Lower lobe of right lung (tissue), 2 donors: Measurements from ENCODE around the gene CARTPT. TPM values are rescaled to one million over a fixed set of nuclear protein-coding genes. Genes with fewer than 3 reads are reported as not detected.

ENCODE experiments used
- ATAC-seq, 2 donors: fragments of 200-7000 bp; cut with Tn5 transposase; one replicate each; pipeline ENCODE4 v1.9.1; 2020 to 2022; ENCODE audit warnings: mild to moderate bottlenecking in 2 of 2, moderate library complexity in 2 of 2
- DNase-seq: peaks from one replicate; pipeline ENCODE4 v3.0.0-alpha.2; 2020
- H3K27ac ChIP-seq: fragments of 200-600 bp; one replicate; pipeline ENCODE4 v1.8.0; 2022
- H3K27me3 ChIP-seq: fragments of 200-600 bp; one replicate; pipeline ENCODE4 v1.8.0; 2022; ENCODE audit warnings: low read depth
- H3K36me3 ChIP-seq: fragments of 200-600 bp; one replicate; pipeline ENCODE4 v1.8.0; 2022; ENCODE audit warnings: mild to moderate bottlenecking
- H3K4me1 ChIP-seq: fragments of 200-600 bp; one replicate; pipeline ENCODE4 v1.8.0; 2022
- H3K4me3 ChIP-seq: fragments of 200-600 bp; one replicate; pipeline ENCODE4 v1.8.0; 2022; ENCODE audit warnings: mild to moderate bottlenecking
- H3K9me3 ChIP-seq: fragments of 200-600 bp; one replicate; pipeline ENCODE4 v1.8.0; 2022
- intact Hi-C: fragments of 100-400 bp; cut with DNase I; formaldehyde crosslinking; loops from one replicate; pipeline ENCODE4 v1.11.0; 2022
- total RNA-seq: library from RNA; stranded (reverse); fragmentation: NEBNext Ultra II Directional; extraction: Animal tissue kit (Norgen Biotek cat#: 25700); gene quantifications from one replicate; pipeline ENCODE4 v1.2.1, GENCODE V29; 2021
- TF ChIP-seq, protein P1 (sequence below): fragments of 200-600 bp; IDR thresholded peaks from one replicate; pipeline ENCODE4 v1.8.0; 2022; ENCODE audit warnings: antibody characterized with exemption, mild to moderate bottlenecking
- donor health status: DM: no; HTN: yes; CAD: no; lungs with severe emphysema.

Gene CARTPT
- total RNA-seq, 1 donor from 2014 or later = not detected

DNA sequence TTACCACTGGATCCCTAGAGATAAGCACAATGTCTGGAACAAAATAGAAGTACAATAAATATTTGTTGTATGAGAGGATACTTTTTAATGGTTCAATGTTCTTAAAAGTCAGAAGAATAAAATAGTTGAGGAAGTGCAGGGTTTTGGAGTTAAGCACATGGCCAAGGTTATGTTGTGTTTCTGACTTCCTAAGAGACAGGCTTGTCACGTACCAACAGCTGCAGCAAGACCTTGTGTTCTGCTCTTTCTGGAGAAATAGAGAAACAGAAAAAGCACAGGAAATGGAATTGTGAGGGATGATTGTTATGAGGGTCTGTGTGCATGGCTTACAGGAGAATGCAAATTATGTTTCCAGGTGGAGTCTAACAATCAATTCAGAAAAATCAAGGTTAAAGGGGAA is 12.9 kb downstream of the CARTPT start:
- DNase-seq = no peak
- ATAC-seq = no peak
- no peaks in the 10 kb centered on the region for H3K4me1 ChIP-seq
- no peaks in the 10 kb centered on the region for H3K36me3 ChIP-seq
- intact Hi-C loops = no loop called here
- H3K27me3 ChIP-seq = no peaks in the 10 kb centered on the region
- H3K27ac ChIP-seq = no peak overlapping the region
- no peak overlapping the region for H3K4me3 ChIP-seq
- TF ChIP-seq, protein P1, sequence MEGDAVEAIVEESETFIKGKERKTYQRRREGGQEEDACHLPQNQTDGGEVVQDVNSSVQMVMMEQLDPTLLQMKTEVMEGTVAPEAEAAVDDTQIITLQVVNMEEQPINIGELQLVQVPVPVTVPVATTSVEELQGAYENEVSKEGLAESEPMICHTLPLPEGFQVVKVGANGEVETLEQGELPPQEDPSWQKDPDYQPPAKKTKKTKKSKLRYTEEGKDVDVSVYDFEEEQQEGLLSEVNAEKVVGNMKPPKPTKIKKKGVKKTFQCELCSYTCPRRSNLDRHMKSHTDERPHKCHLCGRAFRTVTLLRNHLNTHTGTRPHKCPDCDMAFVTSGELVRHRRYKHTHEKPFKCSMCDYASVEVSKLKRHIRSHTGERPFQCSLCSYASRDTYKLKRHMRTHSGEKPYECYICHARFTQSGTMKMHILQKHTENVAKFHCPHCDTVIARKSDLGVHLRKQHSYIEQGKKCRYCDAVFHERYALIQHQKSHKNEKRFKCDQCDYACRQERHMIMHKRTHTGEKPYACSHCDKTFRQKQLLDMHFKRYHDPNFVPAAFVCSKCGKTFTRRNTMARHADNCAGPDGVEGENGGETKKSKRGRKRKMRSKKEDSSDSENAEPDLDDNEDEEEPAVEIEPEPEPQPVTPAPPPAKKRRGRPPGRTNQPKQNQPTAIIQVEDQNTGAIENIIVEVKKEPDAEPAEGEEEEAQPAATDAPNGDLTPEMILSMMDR = no peak
- no peaks in the 10 kb centered on the region for H3K9me3 ChIP-seq

DNA sequence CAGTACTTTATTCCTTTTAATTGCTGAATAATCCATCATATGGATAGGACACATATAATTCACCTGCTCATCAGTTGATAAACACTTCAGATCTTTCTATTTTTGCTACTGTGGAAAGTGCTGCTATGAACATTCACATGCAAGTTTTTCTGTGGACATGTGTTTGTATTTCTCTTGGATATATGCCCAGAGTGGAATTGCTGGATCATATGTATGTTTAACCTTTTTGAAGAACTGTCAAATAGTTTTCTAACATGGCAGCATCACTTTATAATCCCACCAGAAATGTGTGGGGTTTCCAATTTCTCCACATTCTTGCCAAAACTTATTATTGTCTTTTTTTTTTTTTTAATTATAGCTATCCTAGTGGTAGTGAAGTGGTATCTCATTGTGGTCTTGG is 15.1 kb downstream of the CARTPT start:
- ATAC-seq (no peak), DNase-seq (no peak)
- Histone ChIP-seq H3K9me3 (no peaks in the 10 kb centered on the region), H3K4me3 (no peak overlapping the region), H3K36me3 (no peaks in the 10 kb centered on the region), H3K4me1 (no peaks in the 10 kb centered on the region), H3K27ac (no peak overlapping the region), H3K27me3 (no peaks in the 10 kb centered on the region)
- intact Hi-C loops = no loop called here
- TF ChIP-seq, protein P1 = no peak

DNA sequence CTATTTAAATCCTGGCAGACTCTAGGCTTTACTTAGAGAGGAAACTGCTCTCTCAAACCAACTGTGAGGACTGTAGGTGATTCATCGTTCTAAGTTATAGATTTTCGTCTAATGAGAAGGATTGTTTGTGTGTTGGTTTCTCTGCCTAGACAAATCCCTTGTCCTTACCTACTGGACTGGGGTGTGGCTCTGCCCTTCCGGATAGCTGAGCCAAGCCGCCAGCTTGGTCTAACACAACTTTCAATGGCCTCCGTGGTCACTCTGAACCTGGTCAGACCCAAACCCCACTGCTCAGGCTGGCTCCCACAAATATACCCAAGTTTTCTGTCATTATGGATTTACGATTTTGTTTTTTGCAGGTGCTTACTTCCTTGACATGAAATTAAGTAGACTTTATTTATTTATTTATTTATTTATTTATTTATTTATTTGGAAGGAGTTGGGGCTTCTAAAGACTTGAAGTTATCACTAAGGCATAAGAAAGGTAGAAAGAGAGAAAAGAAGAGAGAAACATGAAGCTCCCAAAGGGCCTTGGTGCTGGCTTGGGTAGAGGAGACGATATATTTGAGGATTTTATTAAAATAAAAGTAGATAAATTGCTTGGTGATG is 19.0 kb downstream of the CARTPT start:
- Histone ChIP-seq H3K27ac (no peak overlapping the region), H3K4me1 (no peaks in the 10 kb centered on the region), H3K27me3 (no peaks in the 10 kb centered on the region), H3K9me3 (no peaks in the 10 kb centered on the region), H3K4me3 (no peak overlapping the region), H3K36me3 (no peaks in the 10 kb centered on the region)
- ATAC-seq (no peak), DNase-seq (no peak)
- TF ChIP-seq, protein P1 = no peak
- intact Hi-C loops = no loop called here

DNA sequence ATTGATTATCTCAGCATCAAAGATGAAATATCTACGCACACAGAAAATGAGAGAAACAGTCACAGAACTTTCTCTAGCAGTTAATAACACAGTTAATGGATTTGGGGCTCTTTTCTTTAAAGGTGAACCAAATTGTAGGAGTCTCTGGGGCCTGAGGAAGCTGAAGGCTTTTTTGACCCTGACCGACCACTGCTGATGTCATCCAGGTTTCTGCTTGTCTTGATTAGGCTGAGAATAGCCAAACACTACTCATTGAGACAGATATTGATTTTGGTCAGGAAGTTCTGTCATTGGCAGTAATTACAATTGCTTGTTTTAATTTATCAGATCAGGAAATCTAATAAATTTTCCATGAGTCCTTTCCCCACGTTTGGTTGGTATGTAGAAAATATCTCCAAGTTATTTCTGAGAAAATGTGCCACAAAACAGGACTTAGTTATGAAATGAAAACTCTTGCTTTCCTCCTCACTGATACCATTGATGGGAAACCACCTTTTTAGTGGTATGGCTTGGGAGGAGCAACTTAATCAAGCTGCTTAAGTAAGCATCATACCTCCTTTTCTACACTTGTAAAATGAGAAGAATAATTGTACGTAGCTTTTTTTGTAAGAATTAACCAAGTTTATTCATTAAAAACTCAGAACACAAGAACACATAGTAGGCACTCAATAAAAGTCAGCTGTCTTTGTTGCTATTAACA is 19.7 kb downstream of the CARTPT start:
- intact Hi-C loops = no loop called here
- TF ChIP-seq, protein P1 = no peak

DNA sequence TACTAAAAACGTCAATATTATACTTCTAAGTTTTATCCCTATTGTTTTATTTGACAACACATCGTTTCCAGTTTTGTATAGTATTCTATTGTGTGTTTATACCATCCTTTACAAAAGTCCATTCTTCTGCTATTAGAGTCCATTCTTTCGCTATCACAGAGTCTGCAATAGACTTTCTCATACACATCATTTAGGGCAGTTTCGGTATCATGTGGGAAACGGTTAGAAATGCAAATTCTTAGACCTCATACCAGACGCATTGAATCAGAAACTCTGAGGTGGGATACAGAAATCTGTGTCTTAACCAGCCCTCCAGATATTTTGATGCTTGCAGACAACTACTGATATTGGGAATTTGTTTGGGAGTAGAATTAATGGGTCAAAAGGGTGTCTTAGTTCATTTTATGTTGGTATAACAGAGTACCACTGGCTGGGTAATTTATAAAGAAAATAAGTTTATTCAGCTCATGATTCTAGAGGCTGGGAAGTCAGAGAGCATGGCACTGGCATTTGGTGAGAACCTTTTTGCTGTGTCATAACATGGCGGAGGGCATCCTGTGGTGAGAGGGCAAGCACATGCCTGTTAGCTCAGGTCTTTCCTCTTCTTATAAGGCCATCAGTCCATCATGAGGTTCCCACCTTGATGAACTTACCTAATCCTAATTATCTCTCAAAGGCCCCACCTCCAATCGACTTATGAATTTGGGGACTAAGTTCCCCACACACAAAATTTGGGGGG is 21.1 kb downstream of the CARTPT start:
- intact Hi-C loops = no loop called here
- TF ChIP-seq, protein P1 = no peak
- DNase-seq = no peak

More for the DNA sequence above, 19.7 kb downstream of the CARTPT start:
- H3K4me1 ChIP-seq = no peaks in the 10 kb centered on the region
- ATAC-seq (no peak), DNase-seq (no peak)
- no peaks in the 10 kb centered on the region for H3K27me3 ChIP-seq
- no peaks in the 10 kb centered on the region for H3K9me3 ChIP-seq
- H3K27ac ChIP-seq = no peak overlapping the region
- no peak overlapping the region for H3K4me3 ChIP-seq
- no peaks in the 10 kb centered on the region for H3K36me3 ChIP-seq

More for the DNA sequence above, 21.1 kb downstream of the CARTPT start:
- H3K4me3 ChIP-seq = no peak overlapping the region
- no peaks in the 10 kb centered on the region for H3K4me1 ChIP-seq
- no peaks in the 10 kb centered on the region for H3K27me3 ChIP-seq
- no peak overlapping the region for H3K27ac ChIP-seq
- no peak for ATAC-seq
- no peaks in the 10 kb centered on the region for H3K9me3 ChIP-seq
- H3K36me3 ChIP-seq = no peaks in the 10 kb centered on the region
